Measurements from ENCODE around the gene UIMC1.

Gene UIMC1

GRCh38 chr5:176934309-176934930, 72.2 kb downstream of the UIMC1 start:
- POLR2A ChIA-PET: no interaction called here

GRCh38 chr5:176929654-176930053, 76.9 kb downstream of the UIMC1 start:
- no CpG with 5 or more reads among the region's 1 CpG for WGBS (ENCODE audit: insufficient coverage)
- H3K36me3 ChIP-seq (ENCODE audit: control insufficient read depth in 4 of 4, insufficient read depth in 4 of 4, low read length in 3 of 4): peaks cover 3 to 31% (median 21%) of the 10 kb centered on the region in 4 experiments
- H3K4me1 ChIP-seq (ENCODE audit: control extremely low read depth in 1 of 4, control insufficient read depth in 4 of 4, insufficient read depth in 4 of 4, low read length in 3 of 4): no peaks in the 10 kb centered on the region
- H3K27me3 ChIP-seq (replicated peaks in 2 of 5; ENCODE audit: control insufficient read depth in 4 of 5, insufficient read depth in 5 of 5, low read length in 4 of 5): no peaks in the 10 kb centered on the region
- H3K9me3 ChIP-seq (ENCODE audit: control extremely low read depth in 1 of 5, control insufficient read depth in 4 of 5, insufficient read depth in 2 of 5, low read depth in 1 of 5, low read length in 4 of 5): no peaks in the 10 kb centered on the region
- H3K4me3 ChIP-seq (ENCODE audit: control insufficient read depth in 1 of 7, extremely low read depth in 1 of 7, insufficient read depth in 4 of 7, low read depth in 2 of 7, low read length in 6 of 7): no peak overlapping the region
- H3K27ac ChIP-seq (ENCODE audit: insufficient read depth in 1 of 2, low read depth in 1 of 2, low read length in 2 of 2, poor library complexity in 1 of 2, severe bottlenecking in 2 of 2): no peak overlapping the region
- CTCF ChIA-PET: interaction anchor here (1.6 kb wide), 1 partner anchor 269 kb away, joined by 4 read pairs; no protein-coding TSS in a partner anchor
- POLR2A ChIA-PET: no interaction called here
- DNase-seq: no peak

More at GRCh38 chr5:176934309-176934930, 72.2 kb downstream of the UIMC1 start:
- peaks cover 5 to 63% (median 36%) of the 10 kb centered on the region in 4 experiments for H3K36me3 ChIP-seq (ENCODE audit: control insufficient read depth in 4 of 4, insufficient read depth in 4 of 4, low read length in 3 of 4)
- CTCF ChIA-PET: no interaction called here
- H3K4me3 ChIP-seq (ENCODE audit: control insufficient read depth in 1 of 7, extremely low read depth in 1 of 7, insufficient read depth in 4 of 7, low read depth in 2 of 7, low read length in 6 of 7): no peak overlapping the region
- DNase-seq: no peak
- H3K9me3 ChIP-seq (ENCODE audit: control extremely low read depth in 1 of 5, control insufficient read depth in 4 of 5, insufficient read depth in 2 of 5, low read depth in 1 of 5, low read length in 4 of 5): no peaks in the 10 kb centered on the region
- no peak overlapping the region for H3K27ac ChIP-seq (ENCODE audit: insufficient read depth in 1 of 2, low read depth in 1 of 2, low read length in 2 of 2, poor library complexity in 1 of 2, severe bottlenecking in 2 of 2)
- WGBS (ENCODE audit: insufficient coverage): 96% methylated on average over 4 of the region's 7 CpGs
- no peaks in the 10 kb centered on the region for H3K27me3 ChIP-seq (replicated peaks in 2 of 5; ENCODE audit: control insufficient read depth in 4 of 5, insufficient read depth in 5 of 5, low read length in 4 of 5)
- peaks cover 0 to 7% (median 0%) of the 10 kb centered on the region in 4 experiments for H3K4me1 ChIP-seq (ENCODE audit: control extremely low read depth in 1 of 4, control insufficient read depth in 4 of 4, insufficient read depth in 4 of 4, low read length in 3 of 4)

- H3K27ac ChIP-seq (ENCODE audit: insufficient read depth in 1 of 2, low read depth in 1 of 2, low read length in 2 of 2, poor library complexity in 1 of 2, severe bottlenecking in 2 of 2): no peak overlapping the region
- DNase-seq: no peak
- no peaks in the 10 kb centered on the region for H3K4me1 ChIP-seq (ENCODE audit: control extremely low read depth in 1 of 4, control insufficient read depth in 4 of 4, insufficient read depth in 4 of 4, low read length in 3 of 4)
- H3K4me3 ChIP-seq (ENCODE audit: control insufficient read depth in 1 of 7, extremely low read depth in 1 of 7, insufficient read depth in 4 of 7, low read depth in 2 of 7, low read length in 6 of 7): no peak overlapping the region
- no peaks in the 10 kb centered on the region for H3K9me3 ChIP-seq (ENCODE audit: control extremely low read depth in 1 of 5, control insufficient read depth in 4 of 5, insufficient read depth in 2 of 5, low read depth in 1 of 5, low read length in 4 of 5)
- 100% methylated on average over 1 of the region's 3 CpGs for WGBS (ENCODE audit: insufficient coverage)
- no peaks in the 10 kb centered on the region for H3K27me3 ChIP-seq (replicated peaks in 2 of 5; ENCODE audit: control insufficient read depth in 4 of 5, insufficient read depth in 5 of 5, low read length in 4 of 5)
- POLR2A ChIA-PET: no interaction called here
- H3K36me3 ChIP-seq (ENCODE audit: control insufficient read depth in 4 of 4, insufficient read depth in 4 of 4, low read length in 3 of 4): peaks cover 0 to 16% (median 13%) of the 10 kb centered on the region in 4 experiments
- CTCF ChIA-PET: no interaction called here
These were observed 79.0 kb downstream of the UIMC1 start for GRCh38 chr5:176927562-176927961.

- no peaks in the 10 kb centered on the region for H3K4me1 ChIP-seq (ENCODE audit: control extremely low read depth in 1 of 4, control insufficient read depth in 4 of 4, insufficient read depth in 4 of 4, low read length in 3 of 4)
- H3K27me3 ChIP-seq (replicated peaks in 2 of 5; ENCODE audit: control insufficient read depth in 4 of 5, insufficient read depth in 5 of 5, low read length in 4 of 5): no peaks in the 10 kb centered on the region
- DNase-seq: no peak
- ChIA-PET POLR2A (no interaction called here), CTCF (interaction anchor here (0.5 kb wide), 1 partner anchor 49 kb away, joined by 3 read pairs; no protein-coding TSS in a partner anchor)
- H3K27ac ChIP-seq (ENCODE audit: insufficient read depth in 1 of 2, low read depth in 1 of 2, low read length in 2 of 2, poor library complexity in 1 of 2, severe bottlenecking in 2 of 2): no peak overlapping the region
- H3K4me3 ChIP-seq (ENCODE audit: control insufficient read depth in 1 of 7, extremely low read depth in 1 of 7, insufficient read depth in 4 of 7, low read depth in 2 of 7, low read length in 6 of 7): no peak overlapping the region
- peaks cover 0 to 18% (median 9%) of the 10 kb centered on the region in 4 experiments for H3K36me3 ChIP-seq (ENCODE audit: control insufficient read depth in 4 of 4, insufficient read depth in 4 of 4, low read length in 3 of 4)
- WGBS (ENCODE audit: insufficient coverage): 100% methylated on average over 1 of the region's 2 CpGs
- H3K9me3 ChIP-seq (ENCODE audit: control extremely low read depth in 1 of 5, control insufficient read depth in 4 of 5, insufficient read depth in 2 of 5, low read depth in 1 of 5, low read length in 4 of 5): no peaks in the 10 kb centered on the region
These were observed 83.8 kb downstream of the UIMC1 start for GRCh38 chr5:176922817-176923216.

GRCh38 chr5:176921714-176922113, 84.9 kb downstream of the UIMC1 start:
- ChIA-PET POLR2A (interaction anchor here (0.6 kb wide), 1 partner anchor 27 kb away, joined by 4 read pairs; no protein-coding TSS in a partner anchor), CTCF (interaction anchor here (0.6 kb wide), 1 partner anchor 493 kb away, joined by 3 read pairs; no protein-coding TSS in a partner anchor)
- no peaks in the 10 kb centered on the region for H3K27me3 ChIP-seq (replicated peaks in 2 of 5; ENCODE audit: control insufficient read depth in 4 of 5, insufficient read depth in 5 of 5, low read length in 4 of 5)
- WGBS (ENCODE audit: insufficient coverage): 96% methylated on average over 3 of the region's 3 CpGs
- no peaks in the 10 kb centered on the region for H3K4me1 ChIP-seq (ENCODE audit: control extremely low read depth in 1 of 4, control insufficient read depth in 4 of 4, insufficient read depth in 4 of 4, low read length in 3 of 4)
- no peak overlapping the region for H3K27ac ChIP-seq (ENCODE audit: insufficient read depth in 1 of 2, low read depth in 1 of 2, low read length in 2 of 2, poor library complexity in 1 of 2, severe bottlenecking in 2 of 2)
- H3K9me3 ChIP-seq (ENCODE audit: control extremely low read depth in 1 of 5, control insufficient read depth in 4 of 5, insufficient read depth in 2 of 5, low read depth in 1 of 5, low read length in 4 of 5): no peaks in the 10 kb centered on the region
- H3K4me3 ChIP-seq (ENCODE audit: control insufficient read depth in 1 of 7, extremely low read depth in 1 of 7, insufficient read depth in 4 of 7, low read depth in 2 of 7, low read length in 6 of 7): no peak overlapping the region
- DNase-seq: no peak
- peaks cover 2 to 23% (median 10%) of the 10 kb centered on the region in 4 experiments for H3K36me3 ChIP-seq (ENCODE audit: control insufficient read depth in 4 of 4, insufficient read depth in 4 of 4, low read length in 3 of 4)

- WGBS (ENCODE audit: insufficient coverage): 94% methylated on average over 5 of the region's 6 CpGs
- CTCF ChIA-PET: no interaction called here
These were observed 88.0 kb downstream of the UIMC1 start for GRCh38 chr5:176918613-176919012.

GRCh38 chr5:176916337-176916736, 90.2 kb downstream of the UIMC1 start:
- Histone ChIP-seq H3K9me3 (ENCODE audit: control extremely low read depth in 1 of 5, control insufficient read depth in 4 of 5, insufficient read depth in 2 of 5, low read depth in 1 of 5, low read length in 4 of 5) (no peaks in the 10 kb centered on the region), H3K27ac (ENCODE audit: insufficient read depth in 1 of 2, low read depth in 1 of 2, low read length in 2 of 2, poor library complexity in 1 of 2, severe bottlenecking in 2 of 2) (no peak overlapping the region), H3K4me3 (ENCODE audit: control insufficient read depth in 1 of 7, extremely low read depth in 1 of 7, insufficient read depth in 4 of 7, low read depth in 2 of 7, low read length in 6 of 7) (no peak overlapping the region), H3K27me3 (replicated peaks in 2 of 5; ENCODE audit: control insufficient read depth in 4 of 5, insufficient read depth in 5 of 5, low read length in 4 of 5) (no peaks in the 10 kb centered on the region), H3K4me1 (ENCODE audit: control extremely low read depth in 1 of 4, control insufficient read depth in 4 of 4, insufficient read depth in 4 of 4, low read length in 3 of 4) (no peaks in the 10 kb centered on the region), H3K36me3 (ENCODE audit: control insufficient read depth in 4 of 4, insufficient read depth in 4 of 4, low read length in 3 of 4) (peaks cover 7 to 38% (median 19%) of the 10 kb centered on the region in 4 experiments)
- CTCF ChIA-PET: no interaction called here
- POLR2A ChIA-PET: no interaction called here
- DNase-seq: no peak

More at GRCh38 chr5:176918613-176919012, 88.0 kb downstream of the UIMC1 start:
- POLR2A ChIA-PET: no interaction called here
- Histone ChIP-seq H3K4me3 (ENCODE audit: control insufficient read depth in 1 of 7, extremely low read depth in 1 of 7, insufficient read depth in 4 of 7, low read depth in 2 of 7, low read length in 6 of 7) (no peak overlapping the region), H3K36me3 (ENCODE audit: control insufficient read depth in 4 of 4, insufficient read depth in 4 of 4, low read length in 3 of 4) (peaks cover 7 to 30% (median 15%) of the 10 kb centered on the region in 4 experiments), H3K4me1 (ENCODE audit: control extremely low read depth in 1 of 4, control insufficient read depth in 4 of 4, insufficient read depth in 4 of 4, low read length in 3 of 4) (no peaks in the 10 kb centered on the region), H3K27ac (ENCODE audit: insufficient read depth in 1 of 2, low read depth in 1 of 2, low read length in 2 of 2, poor library complexity in 1 of 2, severe bottlenecking in 2 of 2) (no peak overlapping the region), H3K27me3 (replicated peaks in 2 of 5; ENCODE audit: control insufficient read depth in 4 of 5, insufficient read depth in 5 of 5, low read length in 4 of 5) (no peaks in the 10 kb centered on the region), H3K9me3 (ENCODE audit: control extremely low read depth in 1 of 5, control insufficient read depth in 4 of 5, insufficient read depth in 2 of 5, low read depth in 1 of 5, low read length in 4 of 5) (no peaks in the 10 kb centered on the region)
- no peak for DNase-seq
